HUES48 (cell line): ENCODE measurements around the gene MAPKAP1.
A peak's percentile ranks its signal among the peaks of the same experiment; 100 is the strongest.

ENCODE experiments used
- H3K27ac ChIP-seq: one replicate; pipeline ENCODE4 v1.7.0; 2013; ENCODE audit warnings: low read depth, low read length, inconsistent platforms
- H3K27me3 ChIP-seq: 2 replicates; pipeline ENCODE4 v1.6.1; 2013; ENCODE audit warnings: mild to moderate bottlenecking, low read length; ENCODE audit not compliant: control insufficient read depth, insufficient read depth
- H3K36me3 ChIP-seq: 2 replicates; pipeline ENCODE4 v1.6.1; 2013; ENCODE audit warnings: low read length; ENCODE audit not compliant: control insufficient read depth, insufficient read depth
- H3K4me1 ChIP-seq: 2 replicates; pipeline ENCODE4 v1.6.1; 2013; ENCODE audit warnings: mild to moderate bottlenecking, low read length; ENCODE audit not compliant: control insufficient read depth, insufficient read depth
- H3K4me3 ChIP-seq: 2 replicates; pipeline ENCODE4 v1.5.1; 2013; ENCODE audit warnings: mild to moderate bottlenecking, low read depth, low read length
- H3K9ac ChIP-seq: 2 replicates; pipeline ENCODE4 v1.6.1; 2013; ENCODE audit warnings: mild to moderate bottlenecking, low read depth, low read length, moderate library complexity
- H3K9me3 ChIP-seq: 2 replicates; pipeline ENCODE4 v1.6.1; 2013; ENCODE audit warnings: low read length; ENCODE audit not compliant: control insufficient read depth, insufficient read depth

The MAPKAP1 gene

DNA sequence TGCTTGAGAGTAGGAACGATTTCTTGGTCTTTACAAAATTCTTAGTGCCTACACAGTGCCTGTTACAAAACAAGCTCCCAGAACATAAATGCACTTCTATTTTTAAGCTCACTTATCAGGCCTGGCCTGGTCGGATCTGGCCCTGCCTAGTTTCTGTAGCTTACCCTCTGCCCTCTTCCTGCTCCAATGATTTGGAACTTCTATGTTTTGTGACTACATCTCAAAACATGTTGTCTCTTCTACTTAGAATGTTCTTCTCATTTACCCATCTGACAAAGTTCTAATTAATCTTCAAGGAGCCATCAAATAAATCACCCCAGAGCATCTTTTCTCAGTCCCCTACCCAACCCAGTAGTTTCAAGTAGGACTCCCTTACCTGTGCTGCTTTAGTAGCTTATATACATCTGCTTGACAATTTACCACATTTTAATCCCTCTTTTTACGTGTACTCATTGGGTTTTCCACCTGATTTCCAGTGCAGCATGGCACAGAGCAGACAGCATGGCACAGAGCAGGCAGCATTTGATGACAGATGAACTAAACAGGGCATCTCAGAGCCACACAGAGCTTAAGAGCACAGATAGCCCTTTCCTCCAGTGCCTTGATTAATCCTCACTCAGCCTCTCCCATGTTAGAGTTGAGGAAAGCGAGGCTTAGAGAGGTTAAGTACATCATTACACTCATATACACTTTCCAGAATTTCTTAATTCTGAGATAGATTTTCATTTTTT is 171.9 kb downstream of the MAPKAP1 start:
- no peak overlapping the region for H3K27ac ChIP-seq
- H3K36me3 ChIP-seq, result no peaks in the 10 kb centered on the region
- H3K27me3 ChIP-seq, result no peaks in the 10 kb centered on the region
- 0 out of 2 replicates have a peak, but pooled peaks cover 3% of the 10 kb centered on the region for H3K4me1 ChIP-seq
- no peak overlapping the region for H3K4me3 ChIP-seq
- no peaks in the 10 kb centered on the region for H3K9me3 ChIP-seq
- H3K9ac ChIP-seq, result no peak overlapping the region

DNA sequence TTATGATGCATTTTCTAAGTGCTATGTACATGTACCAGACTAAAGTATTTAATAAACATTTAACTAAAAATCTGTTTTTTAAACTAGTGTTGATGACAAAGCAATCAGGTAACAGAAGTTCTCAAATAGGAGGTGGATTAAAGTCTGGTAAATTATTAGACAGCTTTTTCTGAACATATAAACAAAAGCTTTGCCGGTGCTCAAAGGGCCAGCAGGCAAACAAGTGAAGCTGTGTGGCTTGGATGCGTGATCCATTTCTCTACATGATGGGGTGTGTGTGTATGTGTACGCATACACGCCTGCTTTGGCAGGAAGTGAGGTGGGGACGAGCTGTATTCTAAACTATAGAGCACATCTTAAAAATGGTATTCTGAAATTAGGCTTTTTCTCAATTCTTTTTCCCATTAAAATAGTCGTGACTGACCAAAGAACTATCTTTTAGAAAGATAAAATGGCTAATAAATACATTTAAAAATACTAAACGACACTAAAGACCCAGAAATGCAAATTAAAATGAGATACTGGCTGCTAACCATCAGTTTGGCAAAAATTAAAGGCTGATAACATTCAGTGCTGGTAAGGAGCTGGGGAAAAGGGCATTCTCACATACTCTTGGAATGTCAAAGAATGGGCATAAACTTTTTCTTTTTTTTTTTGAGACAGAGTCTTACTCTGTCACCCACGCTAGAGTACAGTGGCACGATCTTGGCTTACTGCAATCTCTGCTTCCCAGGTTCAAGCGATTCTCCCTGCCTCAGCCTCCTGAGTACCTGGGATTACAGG is 174.0 kb downstream of the MAPKAP1 start:
- Histone ChIP-seq H3K36me3 (no peaks in the 10 kb centered on the region), H3K27ac (no peak overlapping the region), H3K4me1 (peaks cover 13% of the 10 kb centered on the region), H3K9ac (no peak overlapping the region), H3K4me3 (no peak overlapping the region), H3K27me3 (no peaks in the 10 kb centered on the region), H3K9me3 (no peaks in the 10 kb centered on the region)

DNA sequence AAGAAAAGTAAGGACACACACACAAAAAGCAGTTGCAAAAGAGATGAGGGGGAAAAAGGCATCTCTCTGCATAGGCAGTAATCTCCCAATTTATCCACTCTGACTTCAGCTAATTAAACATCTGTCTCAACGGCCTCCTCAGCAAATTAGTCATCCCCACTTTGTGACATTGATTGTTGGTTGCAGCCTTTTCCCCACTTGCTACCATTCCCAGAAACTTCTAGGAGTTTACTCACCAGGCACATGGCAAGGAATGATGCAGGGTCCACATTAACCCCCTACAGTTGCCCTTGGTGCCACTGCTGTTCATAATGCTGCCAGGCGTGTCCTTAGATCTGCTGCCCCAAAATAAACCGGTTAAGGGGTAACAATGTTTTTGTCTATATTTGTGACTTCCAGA is 174.6 kb downstream of the MAPKAP1 start:
- H3K27ac ChIP-seq, result no peak overlapping the region
- H3K36me3 ChIP-seq, result no peaks in the 10 kb centered on the region
- H3K9ac ChIP-seq, result no peak overlapping the region
- no peak overlapping the region for H3K4me3 ChIP-seq
- peaks cover 19% of the 10 kb centered on the region for H3K4me1 ChIP-seq
- no peaks in the 10 kb centered on the region for H3K9me3 ChIP-seq
- H3K27me3 ChIP-seq, result no peaks in the 10 kb centered on the region

DNA sequence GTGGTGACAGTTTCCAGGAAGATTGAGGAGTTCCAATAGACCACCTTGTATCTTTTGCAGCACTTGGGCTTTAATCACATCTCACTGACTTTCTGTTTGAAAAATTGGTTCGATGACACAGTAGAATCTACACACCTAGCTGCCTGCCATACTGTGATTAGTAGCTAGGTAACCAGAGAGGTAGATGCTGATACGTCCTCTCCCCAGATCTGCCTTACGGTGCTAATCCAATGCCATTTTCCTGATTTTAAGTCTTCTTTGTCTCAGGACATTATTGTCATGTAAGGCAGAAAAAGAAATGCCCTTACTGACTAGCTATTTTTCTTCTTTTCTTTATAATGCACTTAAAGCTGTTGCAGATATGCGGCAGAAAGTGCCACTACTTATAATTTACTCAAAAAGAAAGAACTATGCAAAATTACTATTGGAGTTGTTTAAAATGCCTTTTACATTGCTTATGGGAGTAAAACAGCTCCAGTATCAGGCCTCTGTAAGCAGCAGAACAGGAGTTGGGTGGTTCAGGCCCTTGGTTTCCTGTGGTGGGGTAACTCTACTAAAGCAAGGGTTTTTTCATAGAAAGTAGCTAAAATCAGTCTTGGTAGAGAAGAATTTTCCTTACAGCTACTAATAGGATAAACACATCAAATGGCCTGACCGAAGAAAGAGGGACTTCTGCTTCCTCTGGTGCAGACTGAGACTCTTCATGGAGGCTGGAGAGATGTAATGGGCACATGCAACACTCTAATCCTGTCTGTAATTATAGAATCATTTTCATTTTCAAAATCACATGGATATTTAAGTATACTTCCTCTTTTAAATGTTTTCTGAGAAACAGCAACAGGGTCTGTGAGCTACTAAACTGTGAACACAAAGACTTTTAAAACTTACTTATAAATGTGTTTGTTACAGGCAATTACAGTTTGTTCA is 177.2 kb downstream of the MAPKAP1 start:
- Histone ChIP-seq H3K4me3 (no peak overlapping the region), H3K4me1 (peaks cover 22% of the 10 kb centered on the region), H3K9me3 (no peaks in the 10 kb centered on the region), H3K9ac (no peak overlapping the region), H3K27ac (peak overlapping the region; percentile 1), H3K27me3 (no peaks in the 10 kb centered on the region), H3K36me3 (no peaks in the 10 kb centered on the region)

DNA sequence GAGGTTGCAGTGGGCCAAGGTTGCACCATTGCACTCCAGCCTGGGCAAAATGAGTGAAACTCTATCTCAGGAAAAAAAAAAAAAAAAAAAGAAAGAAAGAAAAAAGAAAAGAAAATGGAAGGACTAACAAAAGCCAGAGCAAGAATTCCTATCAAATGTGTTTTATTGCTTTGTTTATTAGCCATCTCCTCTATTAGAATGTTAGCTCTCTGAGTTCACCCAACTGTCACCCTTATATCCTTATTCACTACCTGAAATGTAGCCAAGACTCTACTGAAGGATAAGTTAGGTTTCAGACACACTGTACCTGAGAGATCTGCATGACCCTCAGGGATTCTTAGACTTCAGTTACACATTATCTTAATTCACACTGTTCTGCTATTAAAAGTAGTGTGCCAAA is 177.9 kb downstream of the MAPKAP1 start:
- H3K4me3 ChIP-seq, result no peak overlapping the region
- no peaks in the 10 kb centered on the region for H3K9me3 ChIP-seq
- no peak overlapping the region for H3K9ac ChIP-seq
- H3K36me3 ChIP-seq, result no peaks in the 10 kb centered on the region
- no peaks in the 10 kb centered on the region for H3K27me3 ChIP-seq
- no peak overlapping the region for H3K27ac ChIP-seq
- H3K4me1 ChIP-seq, result peaks cover 29% of the 10 kb centered on the region

DNA sequence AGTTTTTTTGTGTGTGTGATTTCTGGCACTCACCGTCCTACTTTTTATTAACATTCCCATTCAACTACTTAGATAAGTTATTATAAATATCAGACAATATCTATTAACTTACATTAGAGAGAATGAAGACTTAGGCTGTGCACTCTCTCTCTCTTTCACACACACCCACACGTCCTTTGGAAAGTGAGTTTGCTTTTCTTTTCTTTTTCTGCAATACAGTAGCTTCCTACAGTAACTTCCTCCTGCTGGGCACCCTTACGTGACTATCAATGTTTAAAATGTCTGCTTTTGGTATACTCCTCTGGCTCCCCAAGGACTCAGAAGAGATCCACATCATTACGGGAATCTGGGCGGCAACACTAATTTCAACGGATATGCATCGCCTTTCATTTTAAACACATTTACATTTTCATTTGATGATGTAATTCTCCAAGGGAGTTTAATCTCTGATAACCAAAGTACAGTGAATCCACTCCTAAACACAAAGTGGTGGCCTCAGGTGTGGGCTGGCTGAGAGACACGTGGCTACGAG is 179.5 kb downstream of the MAPKAP1 start:
- Histone ChIP-seq H3K27me3 (no peaks in the 10 kb centered on the region), H3K9ac (no peak overlapping the region), H3K9me3 (no peaks in the 10 kb centered on the region), H3K36me3 (no peaks in the 10 kb centered on the region), H3K27ac (no peak overlapping the region), H3K4me1 (peaks cover 37% of the 10 kb centered on the region), H3K4me3 (no peak overlapping the region)

DNA sequence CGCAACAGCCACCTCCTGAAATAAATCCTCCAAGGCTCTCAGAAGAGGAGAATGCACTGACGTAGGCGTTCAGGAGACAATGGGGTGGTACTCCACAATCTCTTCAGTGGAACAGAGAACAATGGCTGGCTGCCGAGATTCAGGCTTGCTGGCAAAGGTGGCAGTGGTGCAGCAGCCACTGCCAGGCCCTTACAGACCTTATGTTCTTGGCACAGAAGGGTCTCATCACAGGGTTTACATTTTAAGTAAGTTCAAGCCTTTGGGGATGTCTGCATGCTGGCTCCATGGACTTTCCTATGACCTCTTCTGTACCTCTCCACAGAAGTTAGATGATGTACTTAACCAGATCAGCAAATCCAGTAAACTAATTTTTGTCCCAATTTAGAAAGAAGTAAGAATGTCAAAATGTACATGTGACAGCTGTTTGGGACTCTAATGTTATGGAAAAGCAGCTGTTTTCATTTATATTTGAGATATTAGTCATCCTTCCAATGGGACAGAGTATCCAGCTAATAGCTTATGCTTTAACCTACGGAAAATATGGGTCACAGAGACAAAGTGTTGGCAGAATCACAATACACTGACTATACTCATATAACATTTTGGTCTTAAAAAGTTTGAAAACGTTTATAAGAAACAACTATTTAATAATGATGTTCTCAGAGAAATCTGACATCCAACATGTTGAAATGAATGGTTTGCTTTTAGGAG is 180.9 kb downstream of the MAPKAP1 start:
- Histone ChIP-seq H3K27ac (no peak overlapping the region), H3K9me3 (no peaks in the 10 kb centered on the region), H3K4me1 (peaks cover 37% of the 10 kb centered on the region), H3K4me3 (no peak overlapping the region), H3K36me3 (no peaks in the 10 kb centered on the region), H3K27me3 (no peaks in the 10 kb centered on the region), H3K9ac (no peak overlapping the region)

DNA sequence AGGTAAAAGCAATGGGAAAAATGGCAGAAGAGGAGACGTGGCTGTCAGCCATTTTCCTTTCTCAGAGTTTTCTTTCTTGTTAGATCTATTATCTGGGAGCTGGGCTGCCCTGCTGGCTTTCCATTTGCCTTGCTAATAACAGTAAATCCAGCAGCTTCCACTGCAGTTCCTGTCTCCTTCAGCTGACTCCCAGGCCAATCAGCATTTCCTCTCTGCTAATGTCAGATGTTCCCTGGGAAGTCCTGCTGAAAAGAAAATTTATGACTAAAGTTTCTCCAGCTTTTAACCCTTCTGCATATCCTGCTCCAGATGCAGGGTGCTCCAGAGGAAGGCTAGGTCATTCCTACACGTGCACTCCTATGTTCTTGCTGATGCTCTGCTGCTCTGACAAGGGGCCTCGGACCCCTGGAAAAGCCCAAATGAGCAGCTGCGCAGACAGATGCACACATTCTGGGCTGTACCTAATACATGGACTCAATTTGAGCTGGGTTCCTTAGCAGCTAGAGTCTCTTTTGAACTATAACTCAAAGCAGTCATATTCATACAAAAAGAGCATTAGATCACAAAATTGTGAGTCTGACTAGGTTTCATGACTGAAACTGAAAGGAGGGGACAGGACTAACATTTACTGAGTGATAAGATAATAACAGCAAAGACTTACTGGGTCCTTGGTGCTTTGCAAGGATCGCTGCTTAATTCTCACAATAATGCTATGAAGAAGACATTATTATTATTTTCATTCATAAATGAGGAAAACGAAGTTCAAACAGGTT is 182.2 kb downstream of the MAPKAP1 start:
- Histone ChIP-seq H3K27ac (peak overlapping the region; percentile 90), H3K9ac (0 out of 2 replicates have a peak overlapping the region, but pooled peaks have one; percentile 7), H3K27me3 (no peaks in the 10 kb centered on the region), H3K4me1 (peaks cover 30% of the 10 kb centered on the region), H3K4me3 (no peak overlapping the region), H3K9me3 (no peaks in the 10 kb centered on the region), H3K36me3 (no peaks in the 10 kb centered on the region)

DNA sequence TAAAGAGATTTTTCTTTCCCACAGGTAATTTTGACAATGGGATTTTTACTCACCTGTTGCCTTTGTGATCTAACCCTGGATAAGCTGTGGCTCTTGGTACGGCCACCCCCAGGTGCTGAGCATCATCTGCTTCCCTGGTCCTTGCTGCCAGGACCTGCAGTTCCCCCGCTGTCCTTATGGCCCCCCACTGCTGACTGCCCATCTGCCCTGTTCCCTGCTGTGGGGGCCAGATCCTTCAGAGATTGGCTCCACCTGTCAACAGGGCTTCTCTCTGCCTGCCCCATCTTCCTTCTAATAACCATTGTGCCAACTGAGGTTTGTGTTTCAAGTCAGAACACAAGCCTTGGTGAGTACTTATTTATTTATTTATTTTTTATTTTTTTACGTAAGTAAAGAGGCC is 183.3 kb downstream of the MAPKAP1 start:
- H3K9me3 ChIP-seq, result no peaks in the 10 kb centered on the region
- H3K27me3 ChIP-seq, result no peaks in the 10 kb centered on the region
- no peak overlapping the region for H3K4me3 ChIP-seq
- H3K36me3 ChIP-seq, result no peaks in the 10 kb centered on the region
- no peak overlapping the region for H3K9ac ChIP-seq
- H3K27ac ChIP-seq, result no peak overlapping the region
- H3K4me1 ChIP-seq, result peaks cover 27% of the 10 kb centered on the region

DNA sequence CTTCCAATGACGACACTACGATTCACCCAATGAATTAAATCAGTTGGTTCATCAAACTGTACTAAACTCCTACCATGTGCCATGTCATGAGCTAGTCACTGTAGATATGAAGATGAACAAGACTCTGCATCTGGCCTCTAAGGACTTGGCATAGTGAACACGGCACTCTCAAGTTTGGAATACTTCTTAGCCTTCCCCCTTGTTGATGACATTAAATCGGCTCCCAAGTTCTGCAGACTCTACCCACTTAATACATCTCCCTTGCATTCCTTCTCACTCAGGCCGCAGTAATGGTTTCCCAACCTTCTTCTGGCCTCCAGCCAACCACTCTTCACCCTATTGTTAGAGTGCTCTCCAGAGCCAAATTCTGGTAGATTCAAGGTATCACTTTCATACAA is 184.7 kb downstream of the MAPKAP1 start:
- Histone ChIP-seq H3K27ac (no peak overlapping the region), H3K9me3 (no peaks in the 10 kb centered on the region), H3K36me3 (no peaks in the 10 kb centered on the region), H3K4me3 (no peak overlapping the region), H3K27me3 (no peaks in the 10 kb centered on the region), H3K9ac (no peak overlapping the region), H3K4me1 (peaks cover 25% of the 10 kb centered on the region)
